Panc1 (cell line): ENCODE results near the gene GPR52. TPM values are rescaled to one million over a fixed set of nuclear protein-coding genes. Genes with fewer than 3 reads are reported as not detected.

Source experiments
- ATAC-seq: fragments of 200-7000 bp; cut with Tn5 transposase; 2 replicates; pipeline ENCODE4 v1.9.1; 2020; ENCODE audit warnings: mild to moderate bottlenecking, moderate library complexity
- BruUV-seq: library from RNA; stranded (reverse); fragments of 400-500 nt; replicated peaks from 2 replicates; lab custom pipeline; 2021; lab: Mats Ljungman, UMichigan
- CTCF ChIA-PET: fragments of 300-600 bp; sonication (Branson Sonifier 250); formaldehyde crosslinking; loops from one replicate; lab custom pipeline; 2022; ENCODE audit warnings: antibody characterized with exemption; lab: Charles Lee
- POLR2A ChIA-PET: fragments of 300-600 bp; sonication (Branson Sonifier 250); formaldehyde crosslinking; loops from one replicate; lab custom pipeline; 2022; ENCODE audit warnings: antibody characterized with exemption; lab: Charles Lee
- DNase-seq: peaks from one replicate; pipeline ENCODE4 v3.0.0-alpha.2; 2010; ENCODE audit warnings: low read depth, low spot score
- H3K27ac ChIP-seq: 2 replicates; pipeline ENCODE4 v1.5.1; 2011; ENCODE audit warnings: mild to moderate bottlenecking, low read length, inconsistent platforms
- H3K27me3 ChIP-seq: fragments of 200-500 bp; sonication (Bioruptor generic); 2 replicates; pipeline ENCODE4 v1.6.0; 2014; ENCODE audit warnings: low read length, inconsistent platforms; ENCODE audit not compliant: control insufficient read depth, insufficient read depth
- H3K36me3 ChIP-seq: fragments of 200-500 bp; sonication (Bioruptor generic); 2 replicates; pipeline ENCODE4 v1.5.1; 2014; ENCODE audit warnings: inconsistent platforms, mild to moderate bottlenecking, low read length, moderate library complexity; ENCODE audit not compliant: control insufficient read depth, insufficient read depth
- H3K4me1 ChIP-seq: 2 replicates; pipeline ENCODE4 v1.5.1; 2011; ENCODE audit warnings: inconsistent platforms, mild to moderate bottlenecking, low read length, moderate library complexity; ENCODE audit not compliant: control insufficient read depth, insufficient read depth
- H3K4me3 ChIP-seq, 2 experiments: 2 replicates each; pipeline ENCODE4 v1.5.1; 2011 to 2012; ENCODE audit warnings: low read depth in 2 of 2, low read length in 2 of 2, mild to moderate bottlenecking in 2 of 2, inconsistent platforms in 1 of 2, moderate library complexity in 1 of 2
- H3K9me3 ChIP-seq: fragments of 200-500 bp; sonication (Bioruptor generic); 2 replicates; pipeline ENCODE4 v1.5.1; 2014; ENCODE audit warnings: low read depth, mild to moderate bottlenecking, inconsistent platforms, low read length, moderate library complexity; ENCODE audit not compliant: control insufficient read depth, insufficient read depth
- POLR2AphosphoS5 ChIP-seq: IDR thresholded peaks from 2 replicates; pipeline ENCODE4 v1.6.1; 2012; ENCODE audit warnings: mild to moderate bottlenecking, low read depth, low read length, moderate library complexity
- SIN3A ChIP-seq: IDR thresholded peaks from 2 replicates; pipeline ENCODE4 v1.6.1; 2012; ENCODE audit warnings: low read depth, mild to moderate bottlenecking, low read length, moderate library complexity, borderline replicate concordance; ENCODE audit not compliant: insufficient read depth
- TCF7L2 ChIP-seq: IDR thresholded peaks from 2 replicates; pipeline ENCODE4 v1.6.1; 2011; ENCODE audit warnings: mild to moderate bottlenecking, low read depth, low read length, inconsistent platforms
- in situ Hi-C: cut with HindIII; loops from 2 replicates; pipeline ENCODE4 v1.10.0; 2016; ENCODE audit warnings: low sequenced_read_pairs, low pct_unique_long_range_greater_than_20kb
- intact Hi-C: fragments of 100-400 bp; cut with micrococcal nuclease; formaldehyde crosslinking; loops from one replicate; pipeline ENCODE4 v1.10.0; 2022; ENCODE audit not compliant: unreplicated experiment
- total RNA-seq: library from RNA; stranded (reverse); gene quantifications from one replicate; pipeline ENCODE4 v1.2.1, GENCODE V29; 2021; ENCODE audit not compliant: unreplicated experiment
- TF ChIP-seq, protein P1 (sequence below): fragments of 450-650 bp; IDR thresholded peaks from 2 replicates; pipeline ENCODE4 v1.5.1; 2017; ENCODE audit warnings: mild to moderate bottlenecking
- TF ChIP-seq, protein P2 (sequence below), 2 experiments: IDR thresholded peaks; 2 replicates each; pipeline ENCODE4 v1.6.1; 2011 to 2012; ENCODE audit warnings: low read depth in 2 of 2, control low read depth in 1 of 2, low read length in 1 of 2, mild to moderate bottlenecking in 1 of 2, moderate library complexity in 1 of 2; ENCODE audit not compliant: insufficient read depth in 1 of 2

The GPR52 gene
- total RNA-seq, 1 experiment from 2014 or later = 0.87 TPM

DNA sequence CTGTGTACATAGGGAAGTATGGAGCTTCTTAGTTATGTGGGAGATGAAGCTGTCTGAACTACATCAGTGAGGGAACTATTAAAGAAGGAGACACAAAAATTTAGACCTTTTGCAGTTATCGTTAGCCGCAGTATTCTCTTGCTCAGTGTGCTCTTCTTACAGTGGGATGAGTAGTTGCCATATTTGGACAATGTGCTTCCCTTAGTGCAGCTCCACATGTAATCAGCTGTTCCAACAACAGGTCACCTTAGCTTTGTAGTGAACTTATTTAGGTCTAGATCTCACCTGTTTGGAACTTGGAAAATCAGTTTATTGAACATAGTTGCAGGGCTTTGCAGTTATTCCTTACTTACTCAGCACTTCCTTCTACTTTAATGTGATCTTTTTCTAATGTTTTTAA lies 18.1 kb downstream of the GPR52 start:
- BruUV-seq = no TSS peak
- ATAC-seq (no peak), DNase-seq (no peak)
- no peaks in the 10 kb centered on the region for H3K9me3 ChIP-seq
- no peak overlapping the region for H3K4me3 ChIP-seq
- CTCF ChIA-PET = no interaction called here
- POLR2A ChIA-PET = no interaction called here
- TF ChIP-seq POLR2AphosphoS5 (no peak), TCF7L2 (no peak), SIN3A (no peak)
- TF ChIP-seq, protein P1, sequence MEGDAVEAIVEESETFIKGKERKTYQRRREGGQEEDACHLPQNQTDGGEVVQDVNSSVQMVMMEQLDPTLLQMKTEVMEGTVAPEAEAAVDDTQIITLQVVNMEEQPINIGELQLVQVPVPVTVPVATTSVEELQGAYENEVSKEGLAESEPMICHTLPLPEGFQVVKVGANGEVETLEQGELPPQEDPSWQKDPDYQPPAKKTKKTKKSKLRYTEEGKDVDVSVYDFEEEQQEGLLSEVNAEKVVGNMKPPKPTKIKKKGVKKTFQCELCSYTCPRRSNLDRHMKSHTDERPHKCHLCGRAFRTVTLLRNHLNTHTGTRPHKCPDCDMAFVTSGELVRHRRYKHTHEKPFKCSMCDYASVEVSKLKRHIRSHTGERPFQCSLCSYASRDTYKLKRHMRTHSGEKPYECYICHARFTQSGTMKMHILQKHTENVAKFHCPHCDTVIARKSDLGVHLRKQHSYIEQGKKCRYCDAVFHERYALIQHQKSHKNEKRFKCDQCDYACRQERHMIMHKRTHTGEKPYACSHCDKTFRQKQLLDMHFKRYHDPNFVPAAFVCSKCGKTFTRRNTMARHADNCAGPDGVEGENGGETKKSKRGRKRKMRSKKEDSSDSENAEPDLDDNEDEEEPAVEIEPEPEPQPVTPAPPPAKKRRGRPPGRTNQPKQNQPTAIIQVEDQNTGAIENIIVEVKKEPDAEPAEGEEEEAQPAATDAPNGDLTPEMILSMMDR = no peak
- TF ChIP-seq, protein P2, sequence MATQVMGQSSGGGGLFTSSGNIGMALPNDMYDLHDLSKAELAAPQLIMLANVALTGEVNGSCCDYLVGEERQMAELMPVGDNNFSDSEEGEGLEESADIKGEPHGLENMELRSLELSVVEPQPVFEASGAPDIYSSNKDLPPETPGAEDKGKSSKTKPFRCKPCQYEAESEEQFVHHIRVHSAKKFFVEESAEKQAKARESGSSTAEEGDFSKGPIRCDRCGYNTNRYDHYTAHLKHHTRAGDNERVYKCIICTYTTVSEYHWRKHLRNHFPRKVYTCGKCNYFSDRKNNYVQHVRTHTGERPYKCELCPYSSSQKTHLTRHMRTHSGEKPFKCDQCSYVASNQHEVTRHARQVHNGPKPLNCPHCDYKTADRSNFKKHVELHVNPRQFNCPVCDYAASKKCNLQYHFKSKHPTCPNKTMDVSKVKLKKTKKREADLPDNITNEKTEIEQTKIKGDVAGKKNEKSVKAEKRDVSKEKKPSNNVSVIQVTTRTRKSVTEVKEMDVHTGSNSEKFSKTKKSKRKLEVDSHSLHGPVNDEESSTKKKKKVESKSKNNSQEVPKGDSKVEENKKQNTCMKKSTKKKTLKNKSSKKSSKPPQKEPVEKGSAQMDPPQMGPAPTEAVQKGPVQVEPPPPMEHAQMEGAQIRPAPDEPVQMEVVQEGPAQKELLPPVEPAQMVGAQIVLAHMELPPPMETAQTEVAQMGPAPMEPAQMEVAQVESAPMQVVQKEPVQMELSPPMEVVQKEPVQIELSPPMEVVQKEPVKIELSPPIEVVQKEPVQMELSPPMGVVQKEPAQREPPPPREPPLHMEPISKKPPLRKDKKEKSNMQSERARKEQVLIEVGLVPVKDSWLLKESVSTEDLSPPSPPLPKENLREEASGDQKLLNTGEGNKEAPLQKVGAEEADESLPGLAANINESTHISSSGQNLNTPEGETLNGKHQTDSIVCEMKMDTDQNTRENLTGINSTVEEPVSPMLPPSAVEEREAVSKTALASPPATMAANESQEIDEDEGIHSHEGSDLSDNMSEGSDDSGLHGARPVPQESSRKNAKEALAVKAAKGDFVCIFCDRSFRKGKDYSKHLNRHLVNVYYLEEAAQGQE (IDR thresholded peaks at IDR 0.05; ENCODE audit: insufficient read depth in 1 of 2, low read depth in 2 of 2, low read length in 1 of 2) = no peak
- intact Hi-C loops = no loop called here
- no peaks in the 10 kb centered on the region for H3K4me1 ChIP-seq
- H3K27ac ChIP-seq = no peak overlapping the region
- H3K36me3 ChIP-seq = no peaks in the 10 kb centered on the region
- no peaks in the 10 kb centered on the region for H3K27me3 ChIP-seq
- in situ Hi-C loops = no loop called here

DNA sequence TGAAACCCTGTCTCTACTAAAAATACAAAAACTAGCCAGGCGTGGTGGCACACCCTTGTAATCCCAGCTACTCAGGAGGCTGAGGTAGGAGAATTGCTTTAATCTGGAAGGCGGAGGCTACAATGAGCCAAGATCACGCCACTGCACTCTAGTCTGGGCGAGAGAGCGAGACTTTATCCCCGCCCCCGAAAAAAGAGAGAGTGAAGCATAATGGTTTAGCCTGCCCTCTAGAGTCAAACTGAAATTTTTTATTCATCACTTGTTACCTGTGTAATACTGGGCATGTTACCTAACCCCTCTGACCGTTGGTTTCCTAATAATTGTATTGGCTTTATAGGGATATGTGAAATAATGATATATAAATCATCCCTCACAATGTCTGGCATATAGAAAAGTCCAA lies 18.8 kb downstream of the GPR52 start:
- POLR2A ChIA-PET = no interaction called here
- BruUV-seq = no TSS peak
- no peak overlapping the region for H3K27ac ChIP-seq
- DNase-seq (no peak), ATAC-seq (no peak)
- CTCF ChIA-PET = no interaction called here
- in situ Hi-C loops (no loop called here), intact Hi-C loops (no loop called here)
- H3K4me3 ChIP-seq = no peak overlapping the region
- H3K4me1 ChIP-seq = no peaks in the 10 kb centered on the region
- H3K36me3 ChIP-seq = no peaks in the 10 kb centered on the region
- H3K27me3 ChIP-seq = no peaks in the 10 kb centered on the region
- TF ChIP-seq SIN3A = no peak
- no peaks in the 10 kb centered on the region for H3K9me3 ChIP-seq

DNA sequence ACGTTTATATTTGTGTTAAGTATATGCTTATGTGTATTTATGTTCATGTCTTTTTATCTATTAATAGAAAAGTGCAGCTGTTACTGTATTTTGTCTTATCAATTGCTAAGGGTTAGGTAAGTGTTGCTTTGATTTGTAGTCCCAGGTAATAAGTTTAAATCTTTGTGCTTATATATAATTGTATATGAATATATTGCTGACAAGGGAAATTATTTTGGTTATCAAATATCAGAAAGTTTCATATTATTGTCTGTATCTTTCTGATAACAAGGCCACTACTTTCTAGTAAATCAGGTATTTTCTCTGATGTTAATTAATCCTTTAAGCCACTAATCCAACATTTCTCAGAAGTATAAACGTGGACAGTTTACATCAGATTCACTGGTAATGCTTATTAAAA lies 21.3 kb downstream of the GPR52 start:
- ChIA-PET CTCF (no interaction called here), POLR2A (no interaction called here)
- H3K9me3 ChIP-seq = no peaks in the 10 kb centered on the region
- DNase-seq = no peak
- no peaks in the 10 kb centered on the region for H3K27me3 ChIP-seq
- no peak overlapping the region for H3K27ac ChIP-seq
- no peak overlapping the region for H3K4me3 ChIP-seq
- no peak for ATAC-seq
- no peaks in the 10 kb centered on the region for H3K4me1 ChIP-seq
- TF ChIP-seq, protein P1 = no peak
- TF ChIP-seq, protein P2 (IDR thresholded peaks at IDR 0.05; ENCODE audit: insufficient read depth in 1 of 2, low read depth in 2 of 2, low read length in 1 of 2) = no peak
- TF ChIP-seq TCF7L2 (no peak), POLR2AphosphoS5 (no peak), SIN3A (no peak)
- no TSS peak for BruUV-seq
- in situ Hi-C loops (no loop called here), intact Hi-C loops (no loop called here)
- no peaks in the 10 kb centered on the region for H3K36me3 ChIP-seq
